PC-9 (cell line): ENCODE results near the gene HSD11B1L. TPM values are rescaled to one million over a fixed set of nuclear protein-coding genes. Genes with fewer than 3 reads are reported as not detected.

Source experiments
- BruUV-seq: library from RNA; stranded (reverse); fragments of 400-500 nt; replicated peaks from 2 replicates; lab custom pipeline; 2021; lab: Mats Ljungman, UMichigan
- CTCF ChIA-PET: fragments of 300-600 bp; sonication (Branson Sonifier 250); formaldehyde crosslinking; loops from one replicate; lab custom pipeline; 2022; ENCODE audit warnings: antibody characterized with exemption; lab: Charles Lee
- POLR2A ChIA-PET: fragments of 300-600 bp; sonication (Branson Sonifier 250); formaldehyde crosslinking; loops from one replicate; lab custom pipeline; 2022; ENCODE audit warnings: antibody characterized with exemption; ENCODE audit not compliant: unreplicated experiment; lab: Charles Lee
- DNase-seq, 2 experiments: peaks; one replicate each; pipeline versions ENCODE4 v3.0.0 to v3.0.0-alpha.2; 2015 to 2022; ENCODE audit warnings: mixed read lengths in 1 of 2
- H2AFZ ChIP-seq: fragments of 200-600 bp; sonication (generic); 2 replicates; pipeline ENCODE4 v1.8.1; 2017; ENCODE audit warnings: antibody characterized with exemption
- H3F3A ChIP-seq: fragments of 200-600 bp; sonication (generic); 2 replicates; pipeline ENCODE4 v1.8.1; 2017; ENCODE audit warnings: antibody characterized with exemption, mild to moderate bottlenecking, low read depth; ENCODE audit not compliant: insufficient read depth
- H3K27ac ChIP-seq: fragments of 200-600 bp; sonication (generic); 2 replicates; pipeline ENCODE4 v1.6.1; 2016; ENCODE audit warnings: mixed run types
- H3K27me3 ChIP-seq: fragments of 200-600 bp; sonication (generic); 2 replicates; pipeline ENCODE4 v1.6.1; 2016; ENCODE audit warnings: low read depth, mixed run types; ENCODE audit not compliant: insufficient read depth
- H3K36me3 ChIP-seq: fragments of 200-600 bp; sonication (generic); 2 replicates; pipeline ENCODE4 v1.6.1; 2016; ENCODE audit warnings: low read depth, mixed run types
- H3K4me1 ChIP-seq: fragments of 200-600 bp; sonication (generic); replicated peaks from 2 replicates; pipeline ENCODE4 v1.6.1; 2016; ENCODE audit warnings: mixed run types; ENCODE audit not compliant: insufficient read depth
- H3K4me2 ChIP-seq: fragments of 200-600 bp; sonication (generic); 2 replicates; pipeline ENCODE4 v1.6.1; 2017; ENCODE audit warnings: mixed run types
- H3K4me3 ChIP-seq: fragments of 200-600 bp; sonication (generic); 2 replicates; pipeline ENCODE4 v1.6.1; 2016; ENCODE audit warnings: mixed run types
- H3K79me2 ChIP-seq: fragments of 200-600 bp; sonication (generic); 2 replicates; pipeline ENCODE4 v1.6.1; 2017; ENCODE audit warnings: low read depth, mixed run types
- H3K9me2 ChIP-seq: fragments of 200-600 bp; sonication (generic); 2 replicates; pipeline ENCODE4 v1.8.1; 2017; ENCODE audit warnings: mild to moderate bottlenecking; ENCODE audit not compliant: insufficient read depth
- H3K9me3 ChIP-seq: fragments of 200-600 bp; sonication (generic); 2 replicates; pipeline ENCODE4 v1.8.1; 2016; ENCODE audit warnings: low read depth; ENCODE audit not compliant: insufficient read depth
- H4K20me1 ChIP-seq: fragments of 200-600 bp; sonication (generic); 2 replicates; pipeline ENCODE4 v1.8.1; 2017; ENCODE audit not compliant: insufficient read depth
- EZH2 ChIP-seq: fragments of 200-600 bp; sonication (generic); IDR thresholded peaks from 2 replicates; pipeline ENCODE4 v1.8.0; 2017; ENCODE audit warnings: antibody characterized with exemption, low read depth
- intact Hi-C: fragments of 100-400 bp; cut with micrococcal nuclease; formaldehyde crosslinking; loops from one replicate; pipeline ENCODE4 v1.10.0; 2022; ENCODE audit not compliant: unreplicated experiment
- total RNA-seq: library from RNA; stranded (reverse); gene quantifications from 2 replicates; pipeline ENCODE4 v1.2.3, GENCODE V29; 2021
- TF ChIP-seq, protein P1 (sequence below): fragments of 200-600 bp; sonication (generic); conservative IDR thresholded peaks from 2 replicates; pipeline ENCODE4 v1.6.1; 2017; ENCODE audit warnings: mixed run types, antibody characterized with exemption, mild to moderate bottlenecking, moderate library complexity

The HSD11B1L gene
- total RNA-seq, 1 experiment from 2014 or later = 7.5 TPM

GRCh38 chr19:5648464-5648863, 32.4 kb upstream of the HSD11B1L start:
- Histone ChIP-seq H3K4me2 (no peak overlapping the region), H3K4me3 (no peak overlapping the region), H3K9me3 (no peaks in the 10 kb centered on the region), H3K36me3 (0 out of 2 replicates have a peak, but pooled peaks cover 6% of the 10 kb centered on the region), H3F3A (peaks cover 4% of the 10 kb centered on the region; the same call in 1 of the 2 replicates), H4K20me1 (peaks cover 16% of the 10 kb centered on the region), H3K9me2 (no peaks in the 10 kb centered on the region), H3K27ac (no peak overlapping the region), H3K27me3 (no peaks in the 10 kb centered on the region), H3K4me1 (no peaks in the 10 kb centered on the region), H3K79me2 (peaks cover 24% of the 10 kb centered on the region), H2AFZ (no peak overlapping the region)
- BruUV-seq = no TSS peak
- intact Hi-C loops = no loop called here
- TF ChIP-seq, protein P1, sequence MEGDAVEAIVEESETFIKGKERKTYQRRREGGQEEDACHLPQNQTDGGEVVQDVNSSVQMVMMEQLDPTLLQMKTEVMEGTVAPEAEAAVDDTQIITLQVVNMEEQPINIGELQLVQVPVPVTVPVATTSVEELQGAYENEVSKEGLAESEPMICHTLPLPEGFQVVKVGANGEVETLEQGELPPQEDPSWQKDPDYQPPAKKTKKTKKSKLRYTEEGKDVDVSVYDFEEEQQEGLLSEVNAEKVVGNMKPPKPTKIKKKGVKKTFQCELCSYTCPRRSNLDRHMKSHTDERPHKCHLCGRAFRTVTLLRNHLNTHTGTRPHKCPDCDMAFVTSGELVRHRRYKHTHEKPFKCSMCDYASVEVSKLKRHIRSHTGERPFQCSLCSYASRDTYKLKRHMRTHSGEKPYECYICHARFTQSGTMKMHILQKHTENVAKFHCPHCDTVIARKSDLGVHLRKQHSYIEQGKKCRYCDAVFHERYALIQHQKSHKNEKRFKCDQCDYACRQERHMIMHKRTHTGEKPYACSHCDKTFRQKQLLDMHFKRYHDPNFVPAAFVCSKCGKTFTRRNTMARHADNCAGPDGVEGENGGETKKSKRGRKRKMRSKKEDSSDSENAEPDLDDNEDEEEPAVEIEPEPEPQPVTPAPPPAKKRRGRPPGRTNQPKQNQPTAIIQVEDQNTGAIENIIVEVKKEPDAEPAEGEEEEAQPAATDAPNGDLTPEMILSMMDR = no peak
- TF ChIP-seq EZH2 = no peak
- ChIA-PET POLR2A (interaction anchor here (0.6 kb wide), 1 partner anchor 38 kb away, joined by 3 read pairs; no protein-coding TSS in a partner anchor), CTCF (no interaction called here)
- DNase-seq = no peak

- no peak overlapping the region for H3K4me3 ChIP-seq
- ChIA-PET CTCF (no interaction called here), POLR2A (no interaction called here)
- 0 out of 2 replicates have a peak, but pooled peaks cover 7% of the 10 kb centered on the region for H3K79me2 ChIP-seq
- H3K27me3 ChIP-seq = no peaks in the 10 kb centered on the region
- TF ChIP-seq EZH2 = no peak
- TF ChIP-seq, protein P1 = no peak
- no peaks in the 10 kb centered on the region for H3K9me3 ChIP-seq
- 0 out of 2 replicates have a peak, but pooled peaks cover 6% of the 10 kb centered on the region for H3K36me3 ChIP-seq
- H4K20me1 ChIP-seq = peaks cover 6% of the 10 kb centered on the region; the same call in 1 of the 2 replicates
- H3K4me1 ChIP-seq = no peaks in the 10 kb centered on the region
- H3K9me2 ChIP-seq = no peaks in the 10 kb centered on the region
- no peak overlapping the region for H3K27ac ChIP-seq
- intact Hi-C loops = no loop called here
- H3K4me2 ChIP-seq = no peak overlapping the region
- no TSS peak for BruUV-seq
- H3F3A ChIP-seq = peaks cover 7% of the 10 kb centered on the region; the same call in 1 of the 2 replicates
- no peak for DNase-seq
- no peak overlapping the region for H2AFZ ChIP-seq
These were observed 29.5 kb upstream of the HSD11B1L start for GRCh38 chr19:5651361-5651760.

GRCh38 chr19:5652261-5652660, 28.6 kb upstream of the HSD11B1L start:
- 0 out of 2 replicates have a peak, but pooled peaks cover 6% of the 10 kb centered on the region for H3K36me3 ChIP-seq

More at GRCh38 chr19:5652261-5652660, 28.6 kb upstream of the HSD11B1L start:
- no TSS peak for BruUV-seq
- H4K20me1 ChIP-seq = peaks cover 6% of the 10 kb centered on the region; the same call in 1 of the 2 replicates
- no peak overlapping the region for H2AFZ ChIP-seq
- ChIA-PET POLR2A (no interaction called here), CTCF (no interaction called here)
- no peak overlapping the region for H3K4me2 ChIP-seq
- H3K27ac ChIP-seq = no peak overlapping the region
- no peaks in the 10 kb centered on the region for H3K4me1 ChIP-seq
- H3K9me2 ChIP-seq = no peaks in the 10 kb centered on the region
- H3K9me3 ChIP-seq = no peaks in the 10 kb centered on the region
- peaks cover 7% of the 10 kb centered on the region; the same call in 1 of the 2 replicates for H3F3A ChIP-seq
- H3K27me3 ChIP-seq = no peaks in the 10 kb centered on the region
- no peak overlapping the region for H3K4me3 ChIP-seq
- no peaks in the 10 kb centered on the region for H3K79me2 ChIP-seq
- DNase-seq = no peak
- intact Hi-C loops = no loop called here
- TF ChIP-seq, protein P1 = no peak
- no peak for TF ChIP-seq EZH2
